SKM-1 (cell line): ENCODE measurements around the gene PER1.

Source experiments
- DNase-seq: peaks from one replicate; lab custom pipeline; 2025; ENCODE audit not compliant: unreplicated experiment; lab: John Stamatoyannopoulos, UW

The PER1 gene

GRCh38 chr17:8167526-8167925 is 15.3 kb upstream of the PER1 start:
- no peak for DNase-seq

- DNase-seq = no peak
These were observed 14.5 kb upstream of the PER1 start for GRCh38 chr17:8166731-8167130.

- no peak for DNase-seq
These were observed 12.6 kb upstream of the PER1 start for GRCh38 chr17:8164815-8165131.

- peak; percentile 25 for DNase-seq
These were observed 12.0 kb upstream of the PER1 start for GRCh38 chr17:8163978-8164814.

- no peak for DNase-seq
These were observed 11.1 kb upstream of the PER1 start for GRCh38 chr17:8162997-8163977.

GRCh38 chr17:8162233-8162996 is 10.2 kb upstream of the PER1 start, which contains the start of gene VAMP2:
Gene VAMP2, minus strand, starts transcription at chr17:8162948. Its CDS starts 69 bp downstream, at chr17:8162879.
- no peak for DNase-seq

GRCh38 chr17:8161289-8162232 is 9.4 kb upstream of the PER1 start:
- no peak for DNase-seq

- DNase-seq = no peak
These were observed 8.6 kb upstream of the PER1 start for GRCh38 chr17:8160741-8161221.

- no peak for DNase-seq
These were observed 8.0 kb upstream of the PER1 start for GRCh38 chr17:8160224-8160577.

- no peak for DNase-seq
These were observed 7.4 kb upstream of the PER1 start for GRCh38 chr17:8159459-8160223.

- no peak for DNase-seq
These were observed 6.8 kb upstream of the PER1 start for GRCh38 chr17:8159032-8159400.

- DNase-seq = peak; percentile 24
These were observed 6.2 kb upstream of the PER1 start for GRCh38 chr17:8158267-8159031.

- DNase-seq = peak; percentile 86
These were observed 4.2 kb upstream of the PER1 start for GRCh38 chr17:8156246-8156992.

- no peak for DNase-seq
These were observed 3.7 kb upstream of the PER1 start for GRCh38 chr17:8155996-8156245.

GRCh38 chr17:8155231-8155995 is 3.2 kb upstream of the PER1 start:
- no peak for DNase-seq

- DNase-seq = no peak
These were observed 2.5 kb upstream of the PER1 start for GRCh38 chr17:8154608-8155155.

- DNase-seq = peak; percentile 29
These were observed 1.9 kb upstream of the PER1 start for GRCh38 chr17:8153957-8154607.
